Keratinocyte (primary cell): ENCODE measurements around the gene SETD7. TPM values are rescaled to one million over a fixed set of nuclear protein-coding genes. Genes with fewer than 3 reads are reported as not detected.

Source experiments
- DNase-seq: peaks from one replicate; pipeline ENCODE4 v3.0.0-alpha.2; 2011; ENCODE audit warnings: low read depth, missing footprints, low spot score
- FAIRE-seq: peaks from 2 replicates; lab custom pipeline; 2011; peaks lifted over from hg19 to GRCh38; lab: Jason Lieb, UNC
- H2AFZ ChIP-seq: 2 replicates; pipeline ENCODE4 v1.6.0; 2012; ENCODE audit warnings: low read length, control low read depth, inconsistent platforms; ENCODE audit not compliant: control insufficient read depth
- H3K27ac ChIP-seq: 2 replicates; pipeline ENCODE4 v1.5.1; 2011; ENCODE audit warnings: low read length; ENCODE audit not compliant: control insufficient read depth, insufficient read depth
- H3K27me3 ChIP-seq: 3 replicates; pipeline ENCODE4 v1.6.0; 2011; ENCODE audit warnings: low read length; ENCODE audit not compliant: control insufficient read depth, insufficient read depth; ENCODE audit errors: extremely low read depth
- H3K36me3 ChIP-seq, 2 experiments: 2 replicates in 1 of 2; 3 replicates in 1 of 2; pipeline ENCODE4 v1.5.1; 2011; ENCODE audit warnings: low read length in 2 of 2, mild to moderate bottlenecking in 1 of 2; ENCODE audit not compliant: control insufficient read depth in 2 of 2, insufficient read depth in 2 of 2; ENCODE audit errors: extremely low read depth in 1 of 2
- H3K4me1 ChIP-seq: 3 replicates; pipeline ENCODE4 v1.5.1; 2011; ENCODE audit warnings: low read length; ENCODE audit not compliant: control insufficient read depth, insufficient read depth; ENCODE audit errors: extremely low read depth
- H3K4me2 ChIP-seq: 3 replicates; pipeline ENCODE4 v1.6.0; 2011; ENCODE audit warnings: low read depth, low read length; ENCODE audit not compliant: control insufficient read depth, insufficient read depth; ENCODE audit errors: extremely low read depth
- H3K4me3 ChIP-seq, 3 experiments: fragments of 200-600 bp in 1 of 3; sonication (generic) in 1 of 3; 2 replicates in 2 of 3; 3 replicates in 1 of 3; pipeline ENCODE4 v1.5.1; 2011 to 2016; ENCODE audit warnings: low read length in 3 of 3, mild to moderate bottlenecking in 3 of 3, control low read depth in 2 of 3, inconsistent platforms in 1 of 3, low read depth in 1 of 3, mixed read lengths in 1 of 3, mixed run types in 1 of 3, moderate library complexity in 1 of 3; ENCODE audit not compliant: control insufficient read depth in 2 of 3, insufficient read depth in 2 of 3; ENCODE audit errors: extremely low read depth in 1 of 3
- H3K79me2 ChIP-seq: 2 replicates; pipeline ENCODE4 v1.6.0; 2012; ENCODE audit warnings: low read length; ENCODE audit not compliant: control insufficient read depth, insufficient read depth
- H3K9ac ChIP-seq: 3 replicates; pipeline ENCODE4 v1.6.0; 2011; ENCODE audit warnings: low read length; ENCODE audit not compliant: control insufficient read depth, insufficient read depth; ENCODE audit errors: extremely low read depth
- H3K9me1 ChIP-seq: 3 replicates; pipeline ENCODE4 v1.6.0; 2011; ENCODE audit warnings: low read length; ENCODE audit not compliant: control insufficient read depth, insufficient read depth; ENCODE audit errors: extremely low read depth
- H3K9me3 ChIP-seq: 2 replicates; pipeline ENCODE4 v1.5.1; 2012; ENCODE audit warnings: low read depth, low read length; ENCODE audit not compliant: control insufficient read depth
- H4K20me1 ChIP-seq: 3 replicates; pipeline ENCODE4 v1.6.0; 2011; ENCODE audit warnings: low read length; ENCODE audit not compliant: control insufficient read depth, insufficient read depth; ENCODE audit errors: extremely low read depth
- EZH2 ChIP-seq: IDR thresholded peaks from one replicate; pipeline ENCODE4 v1.6.1; 2012; ENCODE audit warnings: inconsistent platforms, mild to moderate bottlenecking, low read length, moderate library complexity
- dilution Hi-C: fragments of 300-500 bp; cut with MboI; formaldehyde crosslinking; loops from one replicate; pipeline ENCODE4 v1.7.0; 2020; ENCODE audit warnings: low sequenced_read_pairs; ENCODE audit not compliant: extremely low pct_ligation_motif_present
- polyA plus RNA-seq, 5 experiments: library from polyadenylated mRNA; depleted of rRNA in 3 of 5; stranded (reverse) in 3 of 5; stranded (forward) in 1 of 5; unstranded in 1 of 5; fragments of >200 nt; gene quantifications; 1 replicate in 1 of 5; 2 replicates in 3 of 5; 3 replicates in 1 of 5; pipeline versions ENCODE4 v1.2.1 to v1.2.3, GENCODE V29; 2011 to 2012; ENCODE audit warnings: missing spikeins in 2 of 5, low read depth in 1 of 5, low replicate concordance in 1 of 5
- TF ChIP-seq, protein P1 (sequence below), 3 experiments: IDR thresholded peaks in 1 of 3; conservative IDR thresholded peaks in 1 of 3; optimal IDR thresholded peaks in 1 of 3; 2 replicates in 2 of 3; 3 replicates in 1 of 3; pipeline versions ENCODE3 to v1.5.1; 2011; ENCODE audit warnings: low read length in 3 of 3, mild to moderate bottlenecking in 3 of 3, moderate library complexity in 2 of 3, control low read depth in 1 of 3, inconsistent platforms in 1 of 3; ENCODE audit not compliant: insufficient read depth in 2 of 3; ENCODE audit errors: extremely low read depth in 1 of 3

Gene SETD7
- polyA plus RNA-seq, 1 donor (not counting 4 experiments of a cell fraction or from before 2014, with no cell fraction given): 18.8 TPM

DNA sequence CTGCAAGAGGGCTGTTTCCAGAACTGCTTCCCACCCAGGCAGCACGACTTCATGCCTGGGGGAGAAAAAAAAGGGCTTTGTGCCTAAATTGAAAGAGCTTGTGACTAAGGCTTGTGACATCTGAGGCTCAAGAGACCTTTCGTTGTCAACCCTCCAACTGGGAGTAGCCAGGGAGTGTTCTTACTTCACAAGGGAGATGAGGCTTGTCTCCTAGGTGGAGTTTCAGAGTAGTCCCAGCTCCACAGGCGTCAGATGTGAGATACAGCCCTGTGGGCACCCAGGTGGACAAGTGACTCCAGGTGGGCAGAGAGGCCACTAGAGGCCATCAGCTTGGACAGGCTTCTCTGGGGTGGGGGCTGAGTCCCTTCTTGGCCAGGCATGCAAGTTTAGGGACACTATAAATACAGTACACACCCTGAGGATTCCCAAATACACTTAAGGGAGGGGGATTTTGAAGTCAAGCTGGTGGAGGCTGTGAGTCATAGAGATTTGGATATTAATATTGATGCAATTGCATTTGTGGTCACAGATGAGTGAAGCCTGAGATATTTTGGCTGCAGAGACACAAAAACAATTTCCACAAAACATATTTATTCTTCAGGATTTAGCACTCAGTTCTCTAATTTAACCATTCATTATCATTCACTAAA lies 40.1 kb upstream of the SETD7 start:
- H3K27me3 ChIP-seq: no peaks in the 10 kb centered on the region
- FAIRE-seq: no peak
- H3K9me3 ChIP-seq: no peaks in the 10 kb centered on the region
- H3K27ac ChIP-seq: no peak overlapping the region
- TF ChIP-seq, protein P1, sequence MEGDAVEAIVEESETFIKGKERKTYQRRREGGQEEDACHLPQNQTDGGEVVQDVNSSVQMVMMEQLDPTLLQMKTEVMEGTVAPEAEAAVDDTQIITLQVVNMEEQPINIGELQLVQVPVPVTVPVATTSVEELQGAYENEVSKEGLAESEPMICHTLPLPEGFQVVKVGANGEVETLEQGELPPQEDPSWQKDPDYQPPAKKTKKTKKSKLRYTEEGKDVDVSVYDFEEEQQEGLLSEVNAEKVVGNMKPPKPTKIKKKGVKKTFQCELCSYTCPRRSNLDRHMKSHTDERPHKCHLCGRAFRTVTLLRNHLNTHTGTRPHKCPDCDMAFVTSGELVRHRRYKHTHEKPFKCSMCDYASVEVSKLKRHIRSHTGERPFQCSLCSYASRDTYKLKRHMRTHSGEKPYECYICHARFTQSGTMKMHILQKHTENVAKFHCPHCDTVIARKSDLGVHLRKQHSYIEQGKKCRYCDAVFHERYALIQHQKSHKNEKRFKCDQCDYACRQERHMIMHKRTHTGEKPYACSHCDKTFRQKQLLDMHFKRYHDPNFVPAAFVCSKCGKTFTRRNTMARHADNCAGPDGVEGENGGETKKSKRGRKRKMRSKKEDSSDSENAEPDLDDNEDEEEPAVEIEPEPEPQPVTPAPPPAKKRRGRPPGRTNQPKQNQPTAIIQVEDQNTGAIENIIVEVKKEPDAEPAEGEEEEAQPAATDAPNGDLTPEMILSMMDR (optimal IDR thresholded peaks at IDR 0.05 in 1 of 3, IDR thresholded peaks at IDR 0.05 in 1 of 3, conservative IDR thresholded peaks at IDR 0.05 in 1 of 3; ENCODE audit: extremely low read depth in 1 of 3, insufficient read depth in 2 of 3, low read length in 3 of 3): no peak
- TF ChIP-seq EZH2: no peak
- no peak overlapping the region for H3K9ac ChIP-seq
- no peaks in the 10 kb centered on the region for H3K79me2 ChIP-seq
- no peaks in the 10 kb centered on the region for H3K9me1 ChIP-seq
- dilution Hi-C loops: no loop called here
- no peaks in the 10 kb centered on the region for H3K36me3 ChIP-seq
- no peak for DNase-seq
- no peak overlapping the region for H3K4me2 ChIP-seq
- no peaks in the 10 kb centered on the region for H4K20me1 ChIP-seq
- H3K4me3 ChIP-seq: no peak overlapping the region
- H2AFZ ChIP-seq: no peak overlapping the region
- peaks cover 6% of the 10 kb centered on the region for H3K4me1 ChIP-seq

DNA sequence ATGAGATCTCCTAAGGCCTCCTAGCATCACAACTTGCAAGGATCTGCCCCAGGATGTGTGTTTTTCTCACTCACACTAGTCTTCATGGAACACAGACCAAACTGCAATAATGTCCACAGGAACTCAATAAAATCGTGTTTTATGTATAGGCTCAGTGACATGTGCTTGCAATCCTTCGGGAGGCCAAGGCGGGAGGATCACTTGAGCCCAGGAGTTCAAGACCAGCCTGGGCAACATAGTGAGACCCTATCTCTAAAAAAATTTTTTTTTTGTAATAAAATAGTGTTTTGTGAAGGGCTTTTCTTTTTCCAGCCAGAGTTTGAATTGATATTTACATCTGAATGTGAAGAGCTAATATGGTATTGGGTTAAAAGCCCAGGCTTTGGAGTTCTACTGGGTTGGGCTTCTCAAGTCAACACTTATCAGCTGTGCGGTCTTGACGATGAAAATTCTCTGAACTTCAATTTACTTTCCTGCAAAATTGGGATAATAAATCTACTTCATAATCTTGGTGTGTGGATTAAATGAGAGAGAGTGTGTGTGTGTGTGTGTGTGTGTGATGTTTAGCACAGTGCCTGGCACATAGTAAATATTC lies 38.7 kb upstream of the SETD7 start:
- Histone ChIP-seq H3K9ac (no peak overlapping the region), H2AFZ (no peak overlapping the region), H3K27me3 (no peaks in the 10 kb centered on the region), H3K9me1 (no peaks in the 10 kb centered on the region), H3K4me2 (no peak overlapping the region), H3K79me2 (no peaks in the 10 kb centered on the region), H3K4me3 (no peak overlapping the region), H3K9me3 (no peaks in the 10 kb centered on the region), H3K36me3 (no peaks in the 10 kb centered on the region), H3K27ac (no peak overlapping the region), H4K20me1 (no peaks in the 10 kb centered on the region), H3K4me1 (peaks cover 6% of the 10 kb centered on the region)
- dilution Hi-C loops: no loop called here
- FAIRE-seq (no peak), DNase-seq (no peak)
- TF ChIP-seq, protein P1 (optimal IDR thresholded peaks at IDR 0.05 in 1 of 3, IDR thresholded peaks at IDR 0.05 in 1 of 3, conservative IDR thresholded peaks at IDR 0.05 in 1 of 3; ENCODE audit: extremely low read depth in 1 of 3, insufficient read depth in 2 of 3, low read length in 3 of 3): no peak
- TF ChIP-seq EZH2: no peak
